GM12892 (cell line): ENCODE results near the gene TLK2.

Source experiments
- DNase-seq: peaks from one replicate; pipeline ENCODE4 v3.0.0; 2011; ENCODE audit not compliant: insufficient read length
- FAIRE-seq: peaks from 2 replicates; lab custom pipeline; 2011; peaks lifted over from hg19 to GRCh38; lab: Jason Lieb, UNC
- POLR2A ChIP-seq: IDR thresholded peaks from 2 replicates; pipeline ENCODE4 v1.6.1; 2011; ENCODE audit warnings: low read depth, low read length, control low read depth
- POLR2AphosphoS5 ChIP-seq: IDR thresholded peaks from 2 replicates; pipeline ENCODE4 v1.6.1; 2011; ENCODE audit warnings: low read depth, low read length, control low read depth
- TAF1 ChIP-seq: IDR thresholded peaks from 2 replicates; pipeline ENCODE4 v1.6.1; 2011; ENCODE audit warnings: low read depth, mild to moderate bottlenecking, control low read depth, low read length, borderline replicate concordance

Gene TLK2

DNA sequence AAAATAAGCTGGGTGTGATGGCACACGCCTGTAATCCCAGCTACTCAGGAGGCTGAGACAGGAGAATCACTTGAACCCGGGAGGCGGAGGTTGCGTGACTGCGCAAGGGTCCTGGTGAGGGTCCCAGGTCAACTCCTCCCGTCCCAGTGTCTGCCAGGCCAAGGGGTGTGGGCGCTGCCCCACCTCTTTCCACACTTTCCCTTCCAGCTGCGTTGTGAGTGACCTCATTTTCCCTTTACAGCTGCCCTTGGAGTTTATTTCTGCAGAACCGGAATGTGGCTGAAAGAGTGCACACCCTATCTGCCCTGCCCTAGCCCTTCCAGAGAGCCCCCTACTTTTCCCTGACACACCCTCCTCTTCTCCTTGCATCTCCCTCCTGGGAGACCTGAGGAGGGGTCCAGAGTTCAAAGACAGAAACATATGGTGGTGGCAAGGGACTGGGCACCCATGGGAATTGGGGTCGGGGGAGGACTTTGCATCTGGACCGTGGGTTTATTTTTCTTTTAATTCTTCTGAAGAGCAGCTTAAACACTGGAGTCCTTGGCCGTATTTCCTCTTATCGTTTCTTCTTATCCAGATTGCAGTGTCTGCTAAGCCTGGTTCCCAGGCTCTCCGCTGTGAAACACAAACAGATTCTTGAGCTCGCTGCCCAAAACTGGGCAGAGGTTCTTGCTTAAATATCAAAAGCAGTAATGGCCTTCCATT lies 169.8 kb downstream of the TLK2 start:
- DNase-seq (no peak), FAIRE-seq (no peak)
- no peak for TF ChIP-seq POLR2AphosphoS5
- TF ChIP-seq POLR2A: no peak
- TF ChIP-seq TAF1: no peak

DNA sequence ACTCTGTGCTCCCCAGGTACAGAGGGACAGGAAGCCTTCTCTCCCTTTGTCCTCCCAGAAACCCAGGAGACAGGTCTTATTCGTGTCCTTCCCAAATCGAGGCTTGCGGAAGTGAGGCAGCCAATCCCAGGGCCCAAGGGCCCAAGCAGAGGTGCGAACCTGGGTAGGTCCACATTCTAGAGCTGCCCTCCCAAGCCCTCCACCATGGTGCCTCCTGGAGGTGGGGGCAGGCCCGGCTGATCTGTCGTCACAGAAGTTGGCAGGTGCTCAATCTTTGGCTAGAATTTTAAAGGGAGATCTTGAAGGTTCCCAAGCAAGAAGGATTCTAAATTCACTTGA lies 170.3 kb downstream of the TLK2 start:
- DNase-seq: no peak
- no peak for TF ChIP-seq POLR2AphosphoS5
- TF ChIP-seq POLR2A: no peak
- no peak for TF ChIP-seq TAF1
- FAIRE-seq: no peak

DNA sequence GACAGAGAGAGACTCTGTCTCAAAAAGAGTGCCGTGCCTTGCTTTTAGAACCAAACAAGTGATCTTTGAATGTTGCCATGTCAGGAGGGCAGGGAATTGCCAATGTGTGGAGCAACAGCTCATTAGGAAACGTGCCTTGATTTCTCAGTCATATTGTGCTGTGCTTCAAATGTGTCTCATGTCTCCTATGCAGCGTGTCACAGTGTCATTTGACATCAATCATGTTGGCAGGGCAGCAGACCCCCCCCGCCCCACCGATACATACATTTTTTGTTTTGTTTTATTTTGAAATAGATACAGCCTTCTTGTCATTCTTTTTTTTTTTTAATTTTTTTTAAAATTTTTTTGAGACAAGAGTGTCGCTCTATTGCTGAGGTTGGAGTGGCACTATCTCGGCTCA lies 170.9 kb downstream of the TLK2 start:
- TF ChIP-seq POLR2A (no peak), TAF1 (no peak), POLR2AphosphoS5 (no peak)
- no peak for DNase-seq
- FAIRE-seq: no peak

DNA sequence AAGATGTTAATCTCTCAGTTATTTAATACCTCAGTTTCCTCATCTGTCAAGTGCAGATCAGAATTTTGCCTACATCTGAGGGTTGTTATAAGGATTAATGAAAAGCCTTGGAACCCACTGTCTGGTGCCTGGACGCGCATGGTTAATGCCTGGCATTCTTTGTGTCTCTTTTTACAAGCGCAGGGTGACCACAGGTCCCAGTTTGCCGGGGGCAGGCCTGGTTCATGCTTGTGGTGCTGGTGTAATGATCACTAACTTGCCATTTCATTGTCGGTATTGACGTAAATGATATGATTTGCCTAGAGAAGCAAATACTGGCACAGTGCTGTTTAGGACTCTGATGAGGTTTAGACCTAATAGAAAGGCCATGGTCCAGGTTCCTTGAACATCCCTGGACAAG lies 172.0 kb downstream of the TLK2 start:
- DNase-seq: no peak
- FAIRE-seq: no peak
- TF ChIP-seq TAF1 (no peak), POLR2A (no peak), POLR2AphosphoS5 (no peak)

DNA sequence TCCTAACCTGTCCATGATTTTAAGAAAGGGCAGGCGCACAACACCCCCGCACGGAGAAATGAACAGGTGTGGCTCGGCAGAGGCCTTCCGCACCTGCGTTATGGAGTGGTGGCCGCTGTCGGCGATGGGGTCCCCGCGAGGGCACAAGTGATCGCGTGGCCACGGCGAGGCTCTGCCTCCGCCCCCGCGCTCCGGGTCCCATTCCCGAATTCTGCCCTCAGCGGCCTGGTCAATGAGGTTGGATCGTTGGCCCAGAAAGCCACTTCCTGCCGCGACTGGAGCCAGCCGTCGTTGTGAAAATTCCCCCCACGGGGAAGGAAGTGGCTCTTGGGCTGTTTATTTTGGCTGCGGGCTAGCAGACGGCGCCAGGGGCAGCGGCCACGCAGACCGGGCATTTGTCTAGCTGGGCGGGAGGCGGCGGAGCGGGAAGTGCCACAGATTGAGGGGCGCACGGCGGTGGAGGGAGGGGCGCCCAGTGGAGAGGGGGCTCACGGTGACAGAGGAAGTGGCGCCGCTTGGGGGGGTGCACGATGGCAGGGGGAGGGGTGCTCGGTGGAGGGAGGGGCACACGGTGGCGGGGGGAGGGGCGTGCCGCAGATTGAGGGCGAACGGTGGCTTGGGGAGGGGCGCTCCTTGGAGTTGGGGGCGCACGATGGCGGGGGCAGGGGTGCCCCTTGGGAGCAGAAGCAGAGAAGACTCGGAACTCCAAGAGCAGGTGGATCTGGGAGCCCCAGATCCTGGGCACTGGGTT lies 173.8 kb downstream of the TLK2 start:
- FAIRE-seq: peak; percentile 57
- TF ChIP-seq TAF1 (0 out of 2 replicates have a peak, but pooled peaks have one; percentile 33), POLR2AphosphoS5 (no peak), POLR2A (0 out of 2 replicates have a peak, but pooled peaks have one; percentile 9)
- no peak for DNase-seq

DNA sequence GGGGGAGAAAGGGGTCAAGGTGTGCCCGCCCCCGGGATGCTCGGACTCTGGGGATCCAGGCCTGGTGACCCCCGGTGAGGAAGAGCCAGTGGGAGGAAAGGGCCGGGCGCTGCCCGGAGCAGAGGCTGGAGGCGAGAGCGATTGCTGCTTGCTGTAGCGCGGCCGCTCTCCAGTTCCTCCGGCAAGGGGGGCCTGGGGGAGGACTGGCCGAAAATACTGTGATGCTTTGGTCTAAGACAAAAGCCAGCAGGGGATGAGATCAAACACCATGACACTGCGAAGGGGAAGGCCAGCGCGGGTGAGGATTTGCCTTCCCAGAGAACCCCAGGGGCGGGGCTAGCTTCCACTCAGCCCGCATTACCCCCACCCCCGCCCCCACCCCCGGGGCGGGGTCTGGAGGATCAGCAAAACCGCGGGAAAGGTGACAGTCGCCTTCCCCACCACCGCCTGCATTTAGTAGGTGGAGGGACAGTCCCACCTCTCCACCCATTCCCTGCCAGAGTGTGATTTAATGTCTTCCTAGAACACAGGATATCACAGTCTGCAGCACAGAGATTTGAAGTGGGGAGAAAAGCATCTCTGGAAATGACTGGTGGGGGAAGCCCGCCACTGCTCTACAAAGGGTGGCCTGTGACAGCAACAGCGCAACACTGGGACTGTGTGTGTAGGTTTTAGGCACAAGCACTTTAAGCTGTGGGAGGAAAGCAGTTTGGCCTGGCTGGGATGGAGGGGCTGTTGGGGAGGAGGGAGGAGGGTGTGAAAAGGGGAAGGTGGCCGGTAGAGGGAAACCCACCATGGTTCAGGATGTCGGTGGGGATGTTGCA lies 174.6 kb downstream of the TLK2 start:
- FAIRE-seq: peak; percentile 98
- DNase-seq: peak; percentile 69
- TF ChIP-seq POLR2A (0 out of 2 replicates have a peak, but pooled peaks have one; percentile 19), POLR2AphosphoS5 (no peak)

DNA sequence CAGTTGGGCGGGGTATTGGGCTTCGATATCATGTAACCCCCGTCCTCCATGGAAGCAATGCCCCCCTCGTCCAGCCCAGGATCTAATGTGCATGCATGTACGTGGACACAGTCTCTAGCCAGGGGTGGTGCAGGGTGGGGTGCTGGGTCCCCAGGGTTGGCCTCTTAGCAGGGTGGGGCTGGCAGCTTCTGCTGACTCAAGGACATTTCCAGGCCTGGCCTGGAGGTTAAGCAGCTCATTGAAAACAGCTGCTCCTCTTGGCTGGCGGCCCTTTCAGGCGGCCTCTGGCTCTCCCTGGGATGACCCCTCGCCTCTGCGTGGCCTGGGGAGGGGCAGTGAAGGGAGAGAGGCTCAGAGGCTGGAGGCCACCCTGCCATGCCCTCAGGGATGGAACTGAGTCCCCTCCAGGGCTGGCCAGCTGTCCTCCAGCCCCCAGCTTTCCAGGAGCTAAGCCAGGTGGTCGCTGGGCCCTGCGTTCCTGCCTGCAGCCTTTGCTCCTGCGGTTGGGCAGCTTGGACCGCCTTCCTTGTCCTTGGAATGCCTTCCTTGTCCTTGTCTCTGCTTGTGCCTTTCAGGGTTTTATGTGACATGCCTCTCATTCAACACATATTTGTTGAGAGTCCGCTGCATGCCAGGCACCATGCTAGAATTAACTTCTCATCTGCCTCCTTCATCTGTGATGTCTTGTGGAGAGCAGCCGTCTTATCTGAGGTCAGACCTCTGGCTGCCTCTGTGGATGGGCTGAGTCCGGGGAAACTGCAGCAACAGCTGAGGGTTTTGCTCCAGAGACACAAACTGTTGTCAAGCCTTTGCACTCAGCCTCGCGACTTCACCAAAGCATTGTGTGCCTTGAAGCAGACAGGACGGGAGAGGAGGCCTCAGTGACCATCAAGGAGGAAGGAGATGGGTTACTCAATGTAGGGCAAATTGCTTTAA lies 175.5 kb downstream of the TLK2 start:
- FAIRE-seq (no peak), DNase-seq (no peak)
- TF ChIP-seq POLR2A (no peak), POLR2AphosphoS5 (no peak), TAF1 (no peak)

DNA sequence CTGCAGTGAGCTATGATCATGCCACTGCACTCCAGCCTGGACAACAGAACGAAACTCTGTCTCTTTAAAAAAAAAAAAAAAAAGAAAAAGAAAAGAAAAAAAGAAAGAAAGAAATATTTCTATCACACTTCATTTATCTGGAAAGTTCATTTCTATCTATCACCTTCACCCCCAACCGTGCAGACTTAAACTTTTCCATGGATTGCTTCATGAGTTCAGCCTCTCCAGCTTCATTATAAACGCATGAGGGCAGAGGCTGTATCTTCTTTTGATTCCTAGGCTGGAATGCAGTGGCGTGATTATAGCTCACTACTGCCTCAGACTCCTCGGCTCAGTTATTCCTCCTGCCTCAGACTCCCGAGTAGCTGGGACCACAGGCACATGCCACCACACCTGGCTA lies 177.0 kb downstream of the TLK2 start:
- DNase-seq: no peak
- TF ChIP-seq POLR2A (no peak), TAF1 (no peak), POLR2AphosphoS5 (no peak)
- FAIRE-seq: no peak

DNA sequence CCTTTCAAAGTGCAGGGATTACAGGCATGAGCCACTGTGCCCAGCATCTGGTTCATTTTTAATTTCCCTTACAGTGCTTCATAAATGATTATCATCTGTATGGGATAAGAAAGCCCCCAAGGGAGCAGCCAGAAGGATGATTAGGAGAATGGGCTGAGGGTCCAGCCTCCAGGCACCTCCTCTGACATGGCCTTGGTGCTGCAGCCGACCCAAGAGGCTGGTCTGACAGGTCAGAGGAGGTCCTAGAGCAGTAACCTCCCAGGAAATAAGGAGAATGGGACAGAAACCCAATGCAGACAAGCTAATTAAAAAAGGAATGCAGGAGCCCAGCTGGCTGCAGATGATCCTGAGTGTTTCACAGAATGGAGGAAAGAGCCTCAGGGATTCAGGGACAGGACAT lies 177.8 kb downstream of the TLK2 start:
- no peak for TF ChIP-seq POLR2A
- TF ChIP-seq POLR2AphosphoS5: no peak
- no peak for TF ChIP-seq TAF1
- no peak for FAIRE-seq
- no peak for DNase-seq

DNA sequence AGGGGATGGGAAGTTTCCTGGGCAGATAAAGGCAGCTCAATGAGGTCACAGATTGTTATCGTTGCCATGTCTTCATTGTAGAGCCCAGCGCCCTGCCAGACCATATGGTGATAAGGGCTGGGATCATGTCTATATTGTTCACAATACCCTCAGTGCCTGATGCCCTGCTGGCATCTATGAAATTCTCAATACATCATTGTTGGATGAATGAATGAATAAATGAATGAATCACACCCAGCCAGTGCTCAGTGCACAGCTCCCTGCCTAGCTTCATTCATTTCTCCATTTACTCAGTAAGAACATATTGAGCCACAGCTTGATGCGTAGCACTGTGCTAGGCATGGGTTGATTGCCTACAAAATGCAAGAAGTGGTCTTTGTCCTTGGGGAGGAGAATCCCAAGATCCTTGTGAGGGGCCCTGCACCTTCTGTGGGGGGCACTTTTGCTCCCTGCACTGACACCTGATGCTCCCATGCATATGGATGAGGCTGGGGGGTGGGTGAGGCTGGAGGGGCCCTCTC lies 178.6 kb downstream of the TLK2 start:
- DNase-seq (no peak), FAIRE-seq (no peak)
- no peak for TF ChIP-seq TAF1
- no peak for TF ChIP-seq POLR2AphosphoS5
- no peak for TF ChIP-seq POLR2A

DNA sequence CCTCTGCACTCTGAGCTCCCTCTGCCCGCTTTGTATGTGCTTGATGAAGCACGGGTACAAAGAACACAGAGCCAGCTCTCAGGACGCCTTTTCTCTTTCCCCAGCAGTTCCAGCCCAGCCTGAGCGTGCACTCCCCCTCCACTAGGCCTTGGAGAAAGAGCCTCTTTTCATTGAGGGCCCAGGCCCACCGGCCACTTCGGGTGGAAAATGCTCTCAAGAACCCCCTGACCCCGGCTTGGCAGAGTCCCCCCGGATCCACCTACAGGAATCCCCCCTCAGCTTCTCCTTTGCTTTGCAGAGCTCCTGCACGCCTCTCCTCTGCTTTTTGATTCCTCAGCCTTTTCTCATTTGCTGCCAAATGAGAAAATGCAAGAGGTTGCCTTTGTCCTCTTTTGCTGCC lies 179.1 kb downstream of the TLK2 start:
- no peak for DNase-seq
- TF ChIP-seq POLR2AphosphoS5: no peak
- no peak for TF ChIP-seq TAF1
- no peak for TF ChIP-seq POLR2A
- no peak for FAIRE-seq
